ENCODE measurements around the gene CDKN2B-AS1.

Gene CDKN2B-AS1

DNA sequence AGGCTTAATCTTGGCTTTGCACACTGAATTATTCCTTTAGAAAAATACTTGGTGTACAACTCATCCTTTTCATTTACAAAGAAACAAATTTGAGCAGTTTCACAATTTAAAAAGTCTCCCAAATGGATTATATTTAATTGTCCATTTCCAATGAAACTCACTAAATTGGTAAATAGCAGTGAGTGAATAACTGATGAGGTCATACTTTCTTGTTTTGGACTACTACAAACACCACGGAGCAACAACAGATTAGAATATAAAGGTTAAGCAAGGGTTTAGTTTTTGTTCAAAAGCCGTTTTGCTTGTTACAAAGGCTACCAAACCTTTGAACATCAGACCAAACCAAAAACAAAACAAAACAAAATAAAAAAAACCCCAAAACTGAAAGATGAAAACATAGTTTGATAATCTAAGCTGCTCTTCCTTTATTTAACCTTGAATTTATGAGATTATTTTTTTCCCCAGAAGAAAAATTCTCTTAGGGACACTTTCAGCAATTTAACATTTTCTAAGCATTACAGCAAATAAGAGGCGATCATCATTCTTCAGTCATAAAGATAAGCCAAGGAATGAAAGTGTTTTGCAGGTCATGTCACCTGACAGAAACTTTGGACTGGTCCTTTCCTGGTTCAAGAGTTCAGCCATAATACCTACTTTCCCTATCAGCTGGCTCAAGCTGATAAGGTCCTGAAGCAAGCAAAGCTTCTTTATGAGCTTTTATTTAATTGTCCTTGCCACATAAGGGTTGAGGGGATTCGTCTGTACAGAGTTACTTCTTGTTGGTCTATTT, 114.2 kb downstream of the CDKN2B-AS1 start:
- TF ChIP-seq TAF1 (IDR thresholded peaks at IDR 0.05; ENCODE audit: low read depth, low read length), result no peak
- no peak for TF ChIP-seq POLR2AphosphoS5 (IDR thresholded peaks at IDR 0.05; ENCODE audit: low read depth, low read length)
- no peak for TF ChIP-seq SPI1 (IDR thresholded peaks at IDR 0.05; ENCODE audit: low read depth, low read length)
- no peak for TF ChIP-seq POLR2A (IDR thresholded peaks at IDR 0.05; ENCODE audit: low read depth, low read length)
- no peak for TF ChIP-seq POU2F2 (IDR thresholded peaks at IDR 0.05; ENCODE audit: low read depth, low read length)
- TF ChIP-seq PAX5 (IDR thresholded peaks at IDR 0.05; ENCODE audit: insufficient read depth, low read length, severe bottlenecking), result no peak
- FAIRE-seq (no peak), DNase-seq (ENCODE audit: insufficient read length, low spot score) (no peak)

DNA sequence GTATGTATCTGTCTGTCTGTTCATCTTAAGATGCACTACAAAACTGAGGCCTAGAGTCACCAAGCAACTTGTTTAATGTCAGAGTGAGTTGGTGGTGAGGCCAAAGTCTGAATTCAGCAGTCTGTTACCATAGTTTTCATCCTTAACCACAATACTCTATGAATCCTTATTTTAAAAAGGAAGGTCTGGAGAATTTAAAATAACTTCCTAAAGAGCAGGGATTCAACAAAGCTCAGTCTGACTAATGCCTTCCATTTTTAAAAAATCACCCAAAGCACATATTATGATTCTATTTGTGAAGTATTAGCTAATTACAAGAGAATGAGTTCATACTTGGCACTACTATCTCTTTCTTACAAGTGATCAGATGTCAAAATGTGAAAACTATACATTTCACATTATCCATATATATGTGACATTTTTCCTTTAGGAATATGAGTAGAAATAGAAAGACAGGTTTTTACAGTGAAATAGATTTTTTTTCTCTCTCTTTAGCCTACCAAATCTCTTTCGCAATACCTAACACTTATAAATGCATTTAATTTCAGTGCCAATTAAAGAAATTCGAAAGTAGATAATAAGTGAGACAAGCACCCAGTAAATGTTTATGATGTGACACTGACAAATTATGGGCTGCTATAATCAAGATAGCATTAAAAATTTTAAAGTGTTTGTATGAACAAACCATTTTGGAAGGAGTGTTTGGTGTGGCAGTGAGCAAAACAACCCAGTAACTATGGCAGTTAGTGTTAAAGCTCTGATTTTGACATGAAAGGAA, 116.8 kb downstream of the CDKN2B-AS1 start:
- FAIRE-seq, result no peak
- no peak for DNase-seq (ENCODE audit: insufficient read length, low spot score)
- TF ChIP-seq POU2F2 (IDR thresholded peaks at IDR 0.05; ENCODE audit: low read depth, low read length), result no peak
- no peak for TF ChIP-seq TAF1 (IDR thresholded peaks at IDR 0.05; ENCODE audit: low read depth, low read length)
- no peak for TF ChIP-seq POLR2A (IDR thresholded peaks at IDR 0.05; ENCODE audit: low read depth, low read length)
- no peak for TF ChIP-seq POLR2AphosphoS5 (IDR thresholded peaks at IDR 0.05; ENCODE audit: low read depth, low read length)
- TF ChIP-seq SPI1 (IDR thresholded peaks at IDR 0.05; ENCODE audit: low read depth, low read length), result no peak
- no peak for TF ChIP-seq PAX5 (IDR thresholded peaks at IDR 0.05; ENCODE audit: insufficient read depth, low read length, severe bottlenecking)

GRCh38 chr9:22111954-22112247, 117.3 kb downstream of the CDKN2B-AS1 start:
- TF ChIP-seq SPI1 (IDR thresholded peaks at IDR 0.05; ENCODE audit: low read depth, low read length) (no peak), PAX5 (IDR thresholded peaks at IDR 0.05; ENCODE audit: insufficient read depth, low read length, severe bottlenecking) (no peak), POLR2AphosphoS5 (IDR thresholded peaks at IDR 0.05; ENCODE audit: low read depth, low read length) (no peak), TAF1 (IDR thresholded peaks at IDR 0.05; ENCODE audit: low read depth, low read length) (no peak), POU2F2 (IDR thresholded peaks at IDR 0.05; ENCODE audit: low read depth, low read length) (no peak), POLR2A (IDR thresholded peaks at IDR 0.05; ENCODE audit: low read depth, low read length) (no peak)
- FAIRE-seq, result no peak
- DNase-seq (ENCODE audit: insufficient read length, low spot score), result no peak

GRCh38 chr9:22112870-22113821, 118.6 kb downstream of the CDKN2B-AS1 start:
- DNase-seq (ENCODE audit: insufficient read length, low spot score) (no peak), FAIRE-seq (no peak)
- TF ChIP-seq TAF1 (IDR thresholded peaks at IDR 0.05; ENCODE audit: low read depth, low read length), result no peak
- no peak for TF ChIP-seq PAX5 (IDR thresholded peaks at IDR 0.05; ENCODE audit: insufficient read depth, low read length, severe bottlenecking)
- no peak for TF ChIP-seq POLR2A (IDR thresholded peaks at IDR 0.05; ENCODE audit: low read depth, low read length)
- no peak for TF ChIP-seq SPI1 (IDR thresholded peaks at IDR 0.05; ENCODE audit: low read depth, low read length)
- no peak for TF ChIP-seq POLR2AphosphoS5 (IDR thresholded peaks at IDR 0.05; ENCODE audit: low read depth, low read length)
- no peak for TF ChIP-seq POU2F2 (IDR thresholded peaks at IDR 0.05; ENCODE audit: low read depth, low read length)

GRCh38 chr9:22114956-22115355, 120.4 kb downstream of the CDKN2B-AS1 start:
- DNase-seq (ENCODE audit: insufficient read length, low spot score) (no peak), FAIRE-seq (no peak)
- no peak for TF ChIP-seq POLR2AphosphoS5 (IDR thresholded peaks at IDR 0.05; ENCODE audit: low read depth, low read length)
- no peak for TF ChIP-seq TAF1 (IDR thresholded peaks at IDR 0.05; ENCODE audit: low read depth, low read length)
- no peak for TF ChIP-seq PAX5 (IDR thresholded peaks at IDR 0.05; ENCODE audit: insufficient read depth, low read length, severe bottlenecking)
- TF ChIP-seq POLR2A (IDR thresholded peaks at IDR 0.05; ENCODE audit: low read depth, low read length), result no peak
- TF ChIP-seq POU2F2 (IDR thresholded peaks at IDR 0.05; ENCODE audit: low read depth, low read length), result no peak
- TF ChIP-seq SPI1 (IDR thresholded peaks at IDR 0.05; ENCODE audit: low read depth, low read length), result no peak

GRCh38 chr9:22116758-22117157, 122.2 kb downstream of the CDKN2B-AS1 start:
- TF ChIP-seq TAF1 (IDR thresholded peaks at IDR 0.05; ENCODE audit: low read depth, low read length), result no peak
- TF ChIP-seq POLR2A (IDR thresholded peaks at IDR 0.05; ENCODE audit: low read depth, low read length), result no peak
- FAIRE-seq, result no peak

GRCh38 chr9:22117511-22118384, 123.2 kb downstream of the CDKN2B-AS1 start:
- DNase-seq (ENCODE audit: insufficient read length, low spot score) (no peak), FAIRE-seq (no peak)
- no peak for TF ChIP-seq PAX5 (IDR thresholded peaks at IDR 0.05; ENCODE audit: insufficient read depth, low read length, severe bottlenecking)
- no peak for TF ChIP-seq POU2F2 (IDR thresholded peaks at IDR 0.05; ENCODE audit: low read depth, low read length)
- TF ChIP-seq POLR2A (IDR thresholded peaks at IDR 0.05; ENCODE audit: low read depth, low read length), result no peak
- TF ChIP-seq SPI1 (IDR thresholded peaks at IDR 0.05; ENCODE audit: low read depth, low read length), result no peak
- TF ChIP-seq POLR2AphosphoS5 (IDR thresholded peaks at IDR 0.05; ENCODE audit: low read depth, low read length), result no peak

More at GRCh38 chr9:22116758-22117157, 122.2 kb downstream of the CDKN2B-AS1 start:
- DNase-seq (ENCODE audit: insufficient read length, low spot score), result no peak

GRCh38 chr9:22118810-22119521, 124.4 kb downstream of the CDKN2B-AS1 start:
- FAIRE-seq (no peak), DNase-seq (ENCODE audit: insufficient read length, low spot score) (no peak)
- TF ChIP-seq POLR2AphosphoS5 (IDR thresholded peaks at IDR 0.05; ENCODE audit: low read depth, low read length), result no peak
- no peak for TF ChIP-seq SPI1 (IDR thresholded peaks at IDR 0.05; ENCODE audit: low read depth, low read length)
- TF ChIP-seq POU2F2 (IDR thresholded peaks at IDR 0.05; ENCODE audit: low read depth, low read length), result no peak
- TF ChIP-seq POLR2A (IDR thresholded peaks at IDR 0.05; ENCODE audit: low read depth, low read length), result no peak
- TF ChIP-seq TAF1 (IDR thresholded peaks at IDR 0.05; ENCODE audit: low read depth, low read length), result no peak
- no peak for TF ChIP-seq PAX5 (IDR thresholded peaks at IDR 0.05; ENCODE audit: insufficient read depth, low read length, severe bottlenecking)

Measured in GM12891 (cell line).